BE2C (cell line): ENCODE results near the gene YIPF2.

Source experiments
- DNase-seq: peaks from one replicate; pipeline ENCODE4 v3.0.0-alpha.2; 2020
- H3K27me3 ChIP-seq: fragments of 250-450 bp; sonication (Bioruptor Pico); 2 replicates; pipeline ENCODE4 v1.5.1; 2020; ENCODE audit warnings: mild to moderate bottlenecking
- H3K36me3 ChIP-seq: fragments of 250-450 bp; sonication (Bioruptor Pico); 2 replicates; pipeline ENCODE4 v1.5.1; 2020; ENCODE audit warnings: mild to moderate bottlenecking
- H3K4me1 ChIP-seq: fragments of 250-450 bp; sonication (Bioruptor Pico); 2 replicates; pipeline ENCODE4 v1.5.1; 2020
- H3K4me3 ChIP-seq: 2 replicates; pipeline ENCODE4 v1.5.1; 2011; ENCODE audit warnings: low read depth, low read length
- H3K9me3 ChIP-seq: fragments of 250-450 bp; sonication (Bioruptor Pico); 2 replicates; pipeline ENCODE4 v1.5.1; 2020
- TF ChIP-seq, protein P1 (sequence below): IDR thresholded peaks from 2 replicates; pipeline ENCODE4 v1.5.1; 2012; ENCODE audit warnings: mild to moderate bottlenecking, low read depth, low read length

Gene YIPF2

GRCh38 chr19:10919352-10920287, 8.8 kb downstream of the YIPF2 start:
- Histone ChIP-seq H3K36me3 (peaks cover 43% of the 10 kb centered on the region), H3K27me3 (no peaks in the 10 kb centered on the region), H3K9me3 (no peaks in the 10 kb centered on the region), H3K4me3 (no peak overlapping the region), H3K4me1 (no peaks in the 10 kb centered on the region)
- TF ChIP-seq, protein P1, sequence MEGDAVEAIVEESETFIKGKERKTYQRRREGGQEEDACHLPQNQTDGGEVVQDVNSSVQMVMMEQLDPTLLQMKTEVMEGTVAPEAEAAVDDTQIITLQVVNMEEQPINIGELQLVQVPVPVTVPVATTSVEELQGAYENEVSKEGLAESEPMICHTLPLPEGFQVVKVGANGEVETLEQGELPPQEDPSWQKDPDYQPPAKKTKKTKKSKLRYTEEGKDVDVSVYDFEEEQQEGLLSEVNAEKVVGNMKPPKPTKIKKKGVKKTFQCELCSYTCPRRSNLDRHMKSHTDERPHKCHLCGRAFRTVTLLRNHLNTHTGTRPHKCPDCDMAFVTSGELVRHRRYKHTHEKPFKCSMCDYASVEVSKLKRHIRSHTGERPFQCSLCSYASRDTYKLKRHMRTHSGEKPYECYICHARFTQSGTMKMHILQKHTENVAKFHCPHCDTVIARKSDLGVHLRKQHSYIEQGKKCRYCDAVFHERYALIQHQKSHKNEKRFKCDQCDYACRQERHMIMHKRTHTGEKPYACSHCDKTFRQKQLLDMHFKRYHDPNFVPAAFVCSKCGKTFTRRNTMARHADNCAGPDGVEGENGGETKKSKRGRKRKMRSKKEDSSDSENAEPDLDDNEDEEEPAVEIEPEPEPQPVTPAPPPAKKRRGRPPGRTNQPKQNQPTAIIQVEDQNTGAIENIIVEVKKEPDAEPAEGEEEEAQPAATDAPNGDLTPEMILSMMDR = no peak
- DNase-seq = peak; percentile 9

- H3K4me1 ChIP-seq = no peaks in the 10 kb centered on the region
- H3K27me3 ChIP-seq = no peaks in the 10 kb centered on the region
- peaks cover 35% of the 10 kb centered on the region for H3K36me3 ChIP-seq
- TF ChIP-seq, protein P1 = no peak
- no peaks in the 10 kb centered on the region for H3K9me3 ChIP-seq
- no peak for DNase-seq
- no peak overlapping the region for H3K4me3 ChIP-seq
Measured at GRCh38 chr19:10918359-10918758, 10.1 kb downstream of the YIPF2 start.

- H3K27me3 ChIP-seq = no peaks in the 10 kb centered on the region
- TF ChIP-seq, protein P1 = no peak
- peaks cover 44% of the 10 kb centered on the region for H3K36me3 ChIP-seq
- no peak for DNase-seq
- no peaks in the 10 kb centered on the region for H3K4me1 ChIP-seq
- H3K9me3 ChIP-seq = no peaks in the 10 kb centered on the region
- no peak overlapping the region for H3K4me3 ChIP-seq
Measured at GRCh38 chr19:10916602-10917001, 11.8 kb downstream of the YIPF2 start.

DNA sequence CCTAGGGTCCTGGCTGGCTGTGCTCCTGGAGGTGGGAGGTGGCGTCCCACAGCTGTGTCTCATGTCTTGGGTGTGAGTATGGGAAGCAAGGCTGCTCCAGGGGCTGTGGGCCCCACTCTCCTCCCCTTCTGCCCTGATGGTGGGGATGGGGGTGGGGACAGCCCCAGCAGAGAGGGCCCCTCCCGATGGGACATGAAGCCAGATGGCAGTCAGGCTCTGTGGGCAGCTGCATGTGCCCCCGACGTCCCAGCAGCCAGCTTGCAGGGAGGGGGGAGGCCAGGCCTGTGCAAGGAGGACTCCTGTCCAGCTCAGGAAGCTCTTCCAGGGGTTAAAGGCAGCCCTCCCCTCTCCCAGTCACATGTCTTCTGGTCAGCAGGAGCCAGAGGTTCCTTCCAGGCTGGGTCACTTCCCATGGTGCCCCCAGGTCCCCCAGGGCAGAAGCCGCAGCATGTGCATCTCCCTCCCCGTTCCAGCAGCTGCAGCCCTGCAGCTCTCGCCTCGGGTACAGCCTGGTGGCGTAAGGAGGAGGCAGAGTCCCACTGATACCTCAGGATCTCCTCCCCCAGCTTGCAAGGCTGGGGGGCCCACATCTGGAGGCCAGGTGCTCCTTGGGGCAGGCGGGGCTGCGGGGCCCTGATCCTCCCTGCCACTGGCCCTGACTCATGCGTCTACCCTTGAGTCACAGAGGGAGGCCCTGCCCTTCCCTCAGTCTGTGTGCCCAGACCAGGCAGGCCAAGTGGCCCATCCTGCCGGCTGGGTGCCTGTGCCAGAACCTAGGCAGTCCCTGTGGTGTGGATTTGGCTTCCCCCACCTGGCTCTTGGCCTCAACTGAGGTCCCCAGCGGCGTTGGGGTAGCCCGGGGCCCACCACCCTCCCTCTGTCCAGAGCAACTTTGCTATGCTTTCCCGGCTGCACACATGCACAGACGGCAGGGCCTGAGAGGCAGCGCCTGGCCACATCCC, 13.0 kb downstream of the YIPF2 start:
- H3K27me3 ChIP-seq = no peaks in the 10 kb centered on the region
- H3K4me3 ChIP-seq = no peak overlapping the region
- no peaks in the 10 kb centered on the region for H3K9me3 ChIP-seq
- H3K36me3 ChIP-seq = peaks cover 38% of the 10 kb centered on the region
- TF ChIP-seq, protein P1 = no peak
- no peaks in the 10 kb centered on the region for H3K4me1 ChIP-seq
- DNase-seq = no peak

DNA sequence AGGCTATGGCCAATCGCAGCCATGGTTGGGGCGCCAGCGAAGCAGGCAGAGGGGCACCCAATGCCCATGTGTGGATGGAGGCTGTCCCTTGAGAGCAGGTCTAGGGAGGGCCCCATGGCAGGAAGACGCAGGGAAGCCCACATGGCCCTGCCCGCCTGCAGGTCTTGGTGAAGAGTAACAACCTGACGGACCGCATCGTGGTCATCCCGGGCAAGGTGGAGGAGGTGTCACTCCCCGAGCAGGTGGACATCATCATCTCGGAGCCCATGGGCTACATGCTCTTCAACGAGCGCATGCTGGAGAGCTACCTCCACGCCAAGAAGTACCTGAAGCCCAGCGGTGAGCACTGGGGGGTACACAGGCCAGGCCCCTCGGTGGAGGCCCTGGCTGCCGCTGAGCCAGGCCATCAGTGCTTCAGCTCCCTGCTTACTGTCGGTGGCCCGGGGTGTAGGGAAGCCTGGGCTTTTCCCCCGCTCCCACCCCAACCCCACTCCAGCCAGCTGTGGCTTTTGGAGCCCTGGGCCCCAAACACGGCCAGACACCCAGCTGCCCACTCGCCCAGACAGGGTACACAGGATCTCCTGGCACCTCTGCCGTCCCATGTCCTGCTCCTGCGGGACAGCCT, 14.6 kb downstream of the YIPF2 start:
- DNase-seq = no peak
- no peak overlapping the region for H3K4me3 ChIP-seq
- TF ChIP-seq, protein P1 = no peak
- H3K4me1 ChIP-seq = no peaks in the 10 kb centered on the region
- H3K9me3 ChIP-seq = no peaks in the 10 kb centered on the region
- peaks cover 34% of the 10 kb centered on the region for H3K36me3 ChIP-seq
- no peaks in the 10 kb centered on the region for H3K27me3 ChIP-seq
